Right lobe of liver (tissue), 6 donors: ENCODE data around the gene CHRNG. TPM values are rescaled to one million over a fixed set of nuclear protein-coding genes. Genes with fewer than 3 reads are reported as not detected.
A peak's percentile ranks its signal among the peaks of the same experiment; 100 is the strongest.

ENCODE experiments used
- ATAC-seq, 4 donors: fragments of 200-7000 bp; cut with Tn5 transposase; one replicate each; pipeline ENCODE4 v1.9.1; 2020; ENCODE audit warnings: mild to moderate bottlenecking in 4 of 4, moderate library complexity in 4 of 4
- DNase-seq, 3 donors: peaks; one replicate each; pipeline ENCODE4 v3.0.0-alpha.2; 2020
- H3K27ac ChIP-seq, 3 donors: fragments of 200-600 bp; one replicate each; pipeline ENCODE4 v1.8.0; 2022
- H3K27me3 ChIP-seq, 2 donors: fragments of 200-600 bp; one replicate each; pipeline ENCODE4 v1.8.0; 2022
- H3K36me3 ChIP-seq, 4 donors: fragments of 200-600 bp; sonication (generic) in 1 of 4; one replicate each; pipeline versions ENCODE4 v1.5.1 to v1.8.0; 2017 to 2022; ENCODE audit warnings: control low read depth in 1 of 4
- H3K4me1 ChIP-seq, 4 donors: fragments of 200-600 bp; sonication (generic) in 1 of 4; one replicate each; pipeline versions ENCODE4 v1.5.1 to v1.8.0; 2017 to 2022; ENCODE audit warnings: control low read depth in 1 of 4
- H3K4me3 ChIP-seq, 3 donors: fragments of 200-600 bp; one replicate each; pipeline ENCODE4 v1.8.0; 2022
- H3K9me3 ChIP-seq, 4 donors: fragments of 200-600 bp; sonication (generic) in 1 of 4; one replicate each; pipeline versions ENCODE4 v1.5.1 to v1.8.0; 2017 to 2022; ENCODE audit warnings: control low read depth in 1 of 4
- CTCF ChIP-seq, 4 donors: fragments of 200-600 bp in 3 of 4; fragments of 450-650 bp in 1 of 4; IDR thresholded peaks; one replicate each; pipeline versions ENCODE4 v1.5.1 to v1.8.0; 2016 to 2022; ENCODE audit warnings: antibody characterized with exemption in 4 of 4, mild to moderate bottlenecking in 2 of 4
- POLR2A ChIP-seq: fragments of 450-650 bp; IDR thresholded peaks from one replicate; pipeline ENCODE4 v1.6.1; 2017; ENCODE audit warnings: antibody characterized with exemption, mild to moderate bottlenecking
- WGBS: methylation state at CpG from one replicate; pipeline ENCODE4 v1.1.6; 2018; ENCODE audit warnings: low coverage, low lambda C conversion rate; ENCODE audit not compliant: insufficient coverage; ENCODE audit errors: missing lambda C conversion rate; 5-methylcytosine and 5-hydroxymethylcytosine counted together
- intact Hi-C, 2 donors: fragments of 100-400 bp; cut with DNase I; formaldehyde crosslinking; loops; one replicate each; pipeline versions ENCODE4 v1.11.2 to v1.14.1; 2022
- total RNA-seq, 6 experiments: library from RNA; depleted of rRNA in 2 of 6; stranded (reverse); fragments of >200 nt in 2 of 6; fragmentation: NEBNext Ultra II Directional in 3 of 6; extraction: Animal tissue kit (Norgen Biotek cat#: 25700) in 3 of 6; gene quantifications; one replicate each; pipeline versions ENCODE4 v1.1.0 to v1.2.4, GENCODE V29; 2016 to 2023
- donor health status: DM: no; HTN: yes; CAD: no.
- donor health status: DM: no; HTN: no; CAD: no.
- donor health status: DM: no; HTN: no; CAD: no.
- donor health status: DM: no; HTN: yes; CAD: no.
- donor health status: DM: no; HTN: yes; CAD: no.

Gene CHRNG
- total RNA-seq, 6 experiments from 2014 or later = not detected

GRCh38 chr2:232523682-232524597 is 15.6 kb upstream of the CHRNG start:
- H3K36me3 ChIP-seq = no peaks in the 10 kb centered on the region
- peaks cover 14 to 27% of the 10 kb centered on the region in 2 donors for H3K27me3 ChIP-seq
- H3K4me3 ChIP-seq = no peak overlapping the region
- H3K4me1 ChIP-seq = peaks cover 0 to 20% (median 0%) of the 10 kb centered on the region in 4 donors
- WGBS = 0% methylated on average over 2 of the region's 75 CpGs
- ATAC-seq (peak in 3 of 4 donors; percentile 3 to 32 (median 29)), DNase-seq (no peak)
- TF ChIP-seq POLR2A = no peak
- peak in 1 of 4 donors; percentile 18 for TF ChIP-seq CTCF (IDR thresholded peaks at IDR 0.05)
- H3K27ac ChIP-seq = no peak overlapping the region
- H3K9me3 ChIP-seq = no peaks in the 10 kb centered on the region
- intact Hi-C loops = loop anchor here in 1 of 2 donors (10.0 kb wide), 2 partner anchors 89 to 619 kb away; no protein-coding TSS in a partner anchor

GRCh38 chr2:232524771-232525170 is 14.7 kb upstream of the CHRNG start:
- Histone ChIP-seq H3K4me1 (peaks cover 0 to 20% (median 0%) of the 10 kb centered on the region in 4 donors), H3K9me3 (no peaks in the 10 kb centered on the region), H3K4me3 (no peak overlapping the region), H3K27me3 (peaks cover 14 to 27% of the 10 kb centered on the region in 2 donors), H3K36me3 (no peaks in the 10 kb centered on the region), H3K27ac (no peak overlapping the region)
- intact Hi-C loops = loop anchor here in 1 of 2 donors (10.0 kb wide), 2 partner anchors 90 to 620 kb away; no protein-coding TSS in a partner anchor
- no peak for DNase-seq
- TF ChIP-seq CTCF (IDR thresholded peaks at IDR 0.05) (no peak), POLR2A (no peak)
- 67% methylated on average over 2 of the region's 6 CpGs for WGBS
- no peak for ATAC-seq

GRCh38 chr2:232525199-232525598 is 14.3 kb upstream of the CHRNG start:
- intact Hi-C loops = loop anchor here in 1 of 2 donors (10.0 kb wide), 2 partner anchors 90 to 620 kb away; no protein-coding TSS in a partner anchor
- Histone ChIP-seq H3K36me3 (no peaks in the 10 kb centered on the region), H3K27me3 (peaks cover 14 to 27% of the 10 kb centered on the region in 2 donors), H3K4me3 (no peak overlapping the region), H3K27ac (no peak overlapping the region), H3K4me1 (peaks cover 0 to 20% (median 0%) of the 10 kb centered on the region in 4 donors), H3K9me3 (no peaks in the 10 kb centered on the region)
- TF ChIP-seq CTCF (IDR thresholded peaks at IDR 0.05) (no peak), POLR2A (no peak)
- WGBS = no CpG with 5 or more reads among the region's 14 CpGs
- ATAC-seq (no peak), DNase-seq (no peak)

- ATAC-seq = no peak
- H3K4me3 ChIP-seq = no peak within 1 kb of the TSS
- peaks cover 14 to 27% of the 10 kb centered on the region in 2 donors for H3K27me3 ChIP-seq
- 7% methylated on average over 9 of the region's 18 CpGs for WGBS
- no peaks in the 10 kb centered on the region for H3K36me3 ChIP-seq
- TF ChIP-seq POLR2A = no peak
- TF ChIP-seq CTCF (IDR thresholded peaks at IDR 0.05) = no peak
- no peak within 1 kb of the TSS for H3K27ac ChIP-seq
- peaks cover 0 to 20% (median 0%) of the 10 kb centered on the region in 4 donors for H3K4me1 ChIP-seq
- intact Hi-C loops = loop anchor here in 1 of 2 donors (10.0 kb wide), 2 partner anchors 91 to 621 kb away; no protein-coding TSS in a partner anchor
- DNase-seq = no peak
- H3K9me3 ChIP-seq = no peaks in the 10 kb centered on the region
These were observed 13.6 kb upstream of the CHRNG start, which contains the start of gene CHRND for GRCh38 chr2:232525791-232526371. TSS of gene CHRND (plus strand) at chr2:232526160. CDS start at chr2:232526216, 56 bp downstream.
